Measurements from ENCODE around the gene MMP25.

The MMP25 gene

DNA sequence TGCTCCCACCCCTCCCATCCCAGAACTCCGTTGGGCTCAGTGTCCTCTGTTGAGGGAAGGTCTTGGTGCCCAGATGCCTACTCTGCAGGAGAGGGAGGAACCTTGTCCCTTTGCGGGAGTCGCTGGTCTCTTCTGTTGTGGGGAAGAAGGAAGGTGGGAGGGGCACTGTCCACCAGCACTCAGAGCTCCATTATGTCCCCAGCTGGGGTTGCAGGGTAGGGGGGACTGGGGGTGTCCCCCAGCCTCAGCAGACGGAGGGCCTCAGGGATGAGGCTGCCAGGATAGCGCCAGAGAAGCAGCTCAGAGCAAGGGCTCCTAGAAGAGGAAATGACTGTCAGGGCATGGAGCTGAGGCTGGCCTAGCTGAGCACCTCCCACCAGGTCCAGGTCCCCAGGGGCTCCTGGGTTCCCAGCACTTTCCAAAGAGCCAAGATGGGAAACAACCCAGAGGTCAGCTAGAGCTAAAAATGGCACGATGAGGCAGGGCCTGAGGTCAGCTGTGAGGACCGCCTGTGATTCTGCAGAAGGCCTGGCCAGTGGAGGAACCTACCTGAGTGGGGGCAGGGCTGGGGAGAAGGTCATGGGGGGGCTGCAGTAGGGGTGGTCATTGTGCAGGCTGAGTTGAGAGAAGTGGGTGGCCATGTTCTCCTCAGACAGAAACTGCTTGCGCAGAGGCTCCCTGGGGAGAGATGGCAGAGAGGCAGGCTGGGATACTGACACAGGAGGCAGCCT lies 23.5 kb upstream of the MMP25 start:
- Histone ChIP-seq H3K4me3 (ENCODE audit: low read length) (peak overlapping the region; percentile 78), H3K27me3 (ENCODE audit: control insufficient read depth, low read length) (no peaks in the 10 kb centered on the region), H4K20me1 (ENCODE audit: control insufficient read depth, insufficient read depth, low read depth, low read length) (no peaks in the 10 kb centered on the region), H3K9me3 (ENCODE audit: control insufficient read depth, insufficient read depth, low read length) (no peaks in the 10 kb centered on the region), H3K4me1 (ENCODE audit: control insufficient read depth, low read length) (peaks cover 39% of the 10 kb centered on the region), H3K27ac (ENCODE audit: low read depth, low read length) (no peak overlapping the region), H3F3A (ENCODE audit: control insufficient read depth, insufficient read depth) (peaks cover 14% of the 10 kb centered on the region; the same call in 1 of the 2 replicates), H3K9me2 (replicated peaks; ENCODE audit: control insufficient read depth, low read length) (no peaks in the 10 kb centered on the region), H3K4me2 (ENCODE audit: low read length) (peak overlapping the region; percentile 90), H3K36me3 (ENCODE audit: control insufficient read depth, low read length) (peaks cover 19% of the 10 kb centered on the region), H3K79me2 (ENCODE audit: control insufficient read depth, low read length) (peaks cover 5% of the 10 kb centered on the region)
- TF ChIP-seq EZH2phosphoT487 (IDR thresholded peaks at IDR 0.05; ENCODE audit: borderline replicate concordance, low read length): no peak
- TF ChIP-seq, protein P1, sequence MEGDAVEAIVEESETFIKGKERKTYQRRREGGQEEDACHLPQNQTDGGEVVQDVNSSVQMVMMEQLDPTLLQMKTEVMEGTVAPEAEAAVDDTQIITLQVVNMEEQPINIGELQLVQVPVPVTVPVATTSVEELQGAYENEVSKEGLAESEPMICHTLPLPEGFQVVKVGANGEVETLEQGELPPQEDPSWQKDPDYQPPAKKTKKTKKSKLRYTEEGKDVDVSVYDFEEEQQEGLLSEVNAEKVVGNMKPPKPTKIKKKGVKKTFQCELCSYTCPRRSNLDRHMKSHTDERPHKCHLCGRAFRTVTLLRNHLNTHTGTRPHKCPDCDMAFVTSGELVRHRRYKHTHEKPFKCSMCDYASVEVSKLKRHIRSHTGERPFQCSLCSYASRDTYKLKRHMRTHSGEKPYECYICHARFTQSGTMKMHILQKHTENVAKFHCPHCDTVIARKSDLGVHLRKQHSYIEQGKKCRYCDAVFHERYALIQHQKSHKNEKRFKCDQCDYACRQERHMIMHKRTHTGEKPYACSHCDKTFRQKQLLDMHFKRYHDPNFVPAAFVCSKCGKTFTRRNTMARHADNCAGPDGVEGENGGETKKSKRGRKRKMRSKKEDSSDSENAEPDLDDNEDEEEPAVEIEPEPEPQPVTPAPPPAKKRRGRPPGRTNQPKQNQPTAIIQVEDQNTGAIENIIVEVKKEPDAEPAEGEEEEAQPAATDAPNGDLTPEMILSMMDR (IDR thresholded peaks at IDR 0.05; ENCODE audit: low read depth, low read length, poor library complexity, severe bottlenecking): no peak

DNA sequence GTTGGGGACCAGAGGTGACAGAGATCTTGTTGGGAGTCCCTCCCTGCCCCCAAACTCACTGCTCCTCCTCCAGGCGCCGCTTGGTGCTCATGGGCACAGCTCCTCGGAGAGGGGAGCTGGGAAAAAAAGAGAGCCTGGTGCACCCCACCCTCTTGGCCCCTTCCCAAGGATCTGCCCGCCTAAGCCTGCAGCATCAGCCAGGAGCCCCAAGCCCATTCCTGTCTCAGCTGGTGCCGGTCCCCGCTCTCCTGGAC lies 23.0 kb upstream of the MMP25 start:
- Histone ChIP-seq H4K20me1 (ENCODE audit: control insufficient read depth, insufficient read depth, low read depth, low read length) (no peaks in the 10 kb centered on the region; the same call in 1 of the 2 replicates), H3K9me3 (ENCODE audit: control insufficient read depth, insufficient read depth, low read length) (no peaks in the 10 kb centered on the region), H3K4me2 (ENCODE audit: low read length) (peak overlapping the region; percentile 90), H3K9me2 (replicated peaks; ENCODE audit: control insufficient read depth, low read length) (no peaks in the 10 kb centered on the region), H3K79me2 (ENCODE audit: control insufficient read depth, low read length) (peaks cover 5% of the 10 kb centered on the region), H3K36me3 (ENCODE audit: control insufficient read depth, low read length) (peaks cover 19% of the 10 kb centered on the region), H3K27ac (ENCODE audit: low read depth, low read length) (no peak overlapping the region), H3K27me3 (ENCODE audit: control insufficient read depth, low read length) (no peaks in the 10 kb centered on the region; the same call in 1 of the 2 replicates), H3F3A (ENCODE audit: control insufficient read depth, insufficient read depth) (peaks cover 14% of the 10 kb centered on the region; the same call in 1 of the 2 replicates), H3K4me3 (ENCODE audit: low read length) (peak overlapping the region; percentile 78), H3K4me1 (ENCODE audit: control insufficient read depth, low read length) (peaks cover 43% of the 10 kb centered on the region)
- TF ChIP-seq, protein P1 (IDR thresholded peaks at IDR 0.05; ENCODE audit: low read depth, low read length, poor library complexity, severe bottlenecking): no peak
- no peak for TF ChIP-seq EZH2phosphoT487 (IDR thresholded peaks at IDR 0.05; ENCODE audit: borderline replicate concordance, low read length)

DNA sequence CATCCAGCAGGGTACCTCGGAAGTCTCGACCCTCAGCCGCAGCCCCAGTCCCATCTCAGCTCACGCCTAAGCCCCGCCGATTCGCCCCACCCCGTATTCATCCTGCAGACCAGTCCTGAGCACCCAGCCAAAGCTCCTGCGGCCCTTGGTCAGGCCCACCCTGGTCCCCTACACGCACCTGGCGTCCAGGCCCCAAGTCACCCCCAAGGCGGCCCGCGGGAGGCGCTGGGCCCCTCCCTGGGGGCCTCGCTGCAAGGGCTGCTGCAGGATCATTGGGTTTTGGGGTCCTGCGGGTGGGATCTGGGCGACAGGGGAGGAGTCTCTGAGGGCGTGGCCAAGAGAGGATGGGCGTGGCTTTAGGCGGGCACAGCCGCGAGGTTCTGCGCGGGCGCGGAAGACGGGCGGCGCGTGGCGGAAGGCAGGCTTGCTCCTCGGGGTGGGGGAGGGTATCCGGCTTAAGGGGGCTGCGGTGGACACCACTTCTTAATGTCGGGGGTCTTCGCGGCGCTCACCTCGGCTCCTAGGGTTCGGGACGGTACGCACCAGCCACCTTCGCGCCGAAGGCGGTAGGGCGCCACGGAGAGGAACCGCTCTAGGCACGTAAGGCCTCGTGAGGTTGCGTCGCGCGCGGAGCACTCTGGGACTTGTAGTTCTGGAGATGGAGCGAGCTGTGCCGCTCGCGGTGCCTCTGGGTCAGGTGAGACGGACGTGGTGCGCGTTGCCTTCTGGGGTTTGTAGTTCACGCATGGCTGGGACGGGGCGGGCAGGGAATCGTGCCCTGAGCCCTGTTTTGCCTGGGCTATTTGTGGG lies 22.5 kb upstream of the MMP25 start, which contains the start of the genes HCFC1R1 and THOC6:
HCFC1R1 (minus strand) TSS at position 274 of the 810 bp plus-strand sequence; CDS start at position 273, 1 bp downstream.
THOC6 (plus strand) TSS at position 367 of the 810 bp plus-strand sequence; CDS start at position 659, 292 bp downstream.
- Histone ChIP-seq H3K4me1 (ENCODE audit: control insufficient read depth, low read length) (peaks cover 49% of the 10 kb centered on the region), H4K20me1 (ENCODE audit: control insufficient read depth, insufficient read depth, low read depth, low read length) (no peaks in the 10 kb centered on the region; the same call in 1 of the 2 replicates), H3K36me3 (ENCODE audit: control insufficient read depth, low read length) (peaks cover 19% of the 10 kb centered on the region), H3K4me2 (ENCODE audit: low read length) (peak within 1 kb of the TSS; percentile 90), H3K4me3 (ENCODE audit: low read length) (peak within 1 kb of the TSS; percentile 78), H3K79me2 (ENCODE audit: control insufficient read depth, low read length) (peaks cover 5% of the 10 kb centered on the region), H3F3A (ENCODE audit: control insufficient read depth, insufficient read depth) (peaks cover 14% of the 10 kb centered on the region; the same call in 1 of the 2 replicates), H3K9me2 (replicated peaks; ENCODE audit: control insufficient read depth, low read length) (no peaks in the 10 kb centered on the region), H3K27ac (ENCODE audit: low read depth, low read length) (peak within 1 kb of the TSS; percentile 68), H3K27me3 (ENCODE audit: control insufficient read depth, low read length) (peaks cover 5% of the 10 kb centered on the region), H3K9me3 (ENCODE audit: control insufficient read depth, insufficient read depth, low read length) (no peaks in the 10 kb centered on the region)
- TF ChIP-seq, protein P1 (IDR thresholded peaks at IDR 0.05; ENCODE audit: low read depth, low read length, poor library complexity, severe bottlenecking): no peak
- no peak for TF ChIP-seq EZH2phosphoT487 (IDR thresholded peaks at IDR 0.05; ENCODE audit: borderline replicate concordance, low read length)

Measured in DOHH2 (cell line).